A549 (cell line): ENCODE results near the gene PXDN. TPM values are rescaled to one million over a fixed set of nuclear protein-coding genes. Genes with fewer than 3 reads are reported as not detected.

Source experiments
- ATAC-seq, 2 experiments: fragments of 200-7000 bp in 1 of 2; fragments of >200 bp in 1 of 2; cut with Nextera tagmentation in 1 of 2; cut with Tn5 transposase in 1 of 2; 3 replicates each; pipeline versions ENCODE4 v1.8.0 to v1.9.1; 2018 to 2020; ENCODE audit warnings: mild to moderate bottlenecking in 1 of 2, moderate library complexity in 1 of 2
- CTCF ChIA-PET: fragments of 300-600 bp; sonication (Branson Sonifier 250); formaldehyde crosslinking; extraction: SDS; loops from one replicate; lab custom pipeline; 2021; ENCODE audit warnings: antibody characterized with exemption, inconsistent platforms; lab: Yijun Ruan, JAX
- POLR2A ChIA-PET: fragments of 350-600 bp; formaldehyde crosslinking; extraction: SDS; loops from one replicate; lab custom pipeline; 2021; ENCODE audit warnings: antibody characterized with exemption, inconsistent platforms; lab: Yijun Ruan, JAX
- DNase-seq, 2 experiments: peaks; one replicate each; pipeline versions ENCODE4 v3.0.0 to v3.0.0-alpha.2; 2011 to 2016; ENCODE audit warnings: low read depth in 1 of 2, low spot score in 1 of 2
- FAIRE-seq: peaks from 2 replicates; lab custom pipeline; 2011; peaks lifted over from hg19 to GRCh38; lab: Jason Lieb, UNC
- H3K27ac ChIP-seq, 2 experiments: fragments of >200 bp; sonication (Bioruptor Twin); formaldehyde crosslinking; 3 replicates each; pipeline ENCODE4 v1.5.1; 2016 to 2017
- H3K4me1 ChIP-seq: fragments of >200 bp; sonication (Bioruptor Twin); formaldehyde crosslinking; 3 replicates; pipeline ENCODE4 v1.6.1; 2016
- H3K4me2 ChIP-seq: fragments of >200 bp; sonication (Bioruptor Twin); formaldehyde crosslinking; 3 replicates; pipeline ENCODE4 v1.6.1; 2016
- H3K4me3 ChIP-seq: fragments of >200 bp; sonication (Bioruptor Twin); formaldehyde crosslinking; 3 replicates; pipeline ENCODE4 v1.5.1; 2016
- H3K9me3 ChIP-seq: fragments of >200 bp; sonication (Bioruptor Twin); formaldehyde crosslinking; 3 replicates; pipeline ENCODE4 v1.6.1; 2016
- CBX8 ChIP-seq: fragments of 200-600 bp; sonication (generic); IDR thresholded peaks from 2 replicates; pipeline ENCODE4 v1.6.1; 2016
- CEBPB ChIP-seq, 2 experiments: fragments of >200 bp in 1 of 2; sonication (Bioruptor Twin) in 1 of 2; formaldehyde crosslinking in 1 of 2; IDR thresholded peaks; 2 replicates each; pipeline ENCODE4 v1.6.1; 2012 to 2016
- EHF ChIP-seq: fragments of 250-450 bp; sonication (Bioruptor Pico); IDR thresholded peaks from 2 replicates; pipeline ENCODE4 v1.5.0; 2020; ENCODE audit warnings: mild to moderate bottlenecking
- HDAC2 ChIP-seq: fragments of 200-600 bp; sonication (generic); IDR thresholded peaks from 2 replicates; pipeline ENCODE4 v1.6.1; 2016
- HEYL ChIP-seq: fragments of 250-450 bp; sonication (Bioruptor Pico); IDR thresholded peaks from 2 replicates; pipeline ENCODE4 v1.8.0; 2021; ENCODE audit warnings: mild to moderate bottlenecking, moderate library complexity
- HOXB13 ChIP-seq: fragments of 250-450 bp; sonication (Bioruptor Pico); IDR thresholded peaks from 2 replicates; pipeline ENCODE4 v1.5.0; 2020; ENCODE audit warnings: low read depth, mild to moderate bottlenecking, moderate library complexity
- HOXB5 ChIP-seq: fragments of 250-450 bp; sonication (Bioruptor Pico); IDR thresholded peaks from 2 replicates; pipeline ENCODE4 v1.5.0; 2020; ENCODE audit warnings: mild to moderate bottlenecking, moderate library complexity
- JUNB ChIP-seq: fragments of >200 bp; sonication (Bioruptor Twin); formaldehyde crosslinking; IDR thresholded peaks from 2 replicates; pipeline ENCODE4 v1.6.1; 2016
- KDM1A ChIP-seq: fragments of 200-600 bp; sonication (generic); IDR thresholded peaks from 2 replicates; pipeline ENCODE4 v1.6.1; 2016; ENCODE audit warnings: low read depth, mild to moderate bottlenecking
- KDM5A ChIP-seq: fragments of 200-600 bp; sonication (generic); IDR thresholded peaks from 2 replicates; pipeline ENCODE4 v1.6.1; 2016; ENCODE audit warnings: antibody characterized with exemption, mild to moderate bottlenecking
- MAZ ChIP-seq: fragments of 150-350 bp; IDR thresholded peaks from 2 replicates; pipeline ENCODE4 v1.6.1; 2014; ENCODE audit warnings: antibody characterized with exemption, low read depth, low read length, borderline replicate concordance
- PHF8 ChIP-seq: fragments of 200-600 bp; sonication (generic); IDR thresholded peaks from 2 replicates; pipeline ENCODE4 v1.6.1; 2016; ENCODE audit warnings: low read depth, mild to moderate bottlenecking, antibody characterized with exemption, moderate library complexity, borderline replicate concordance
- POLR2A ChIP-seq: IDR thresholded peaks from 2 replicates; pipeline ENCODE4 v1.6.1; 2012; ENCODE audit warnings: mild to moderate bottlenecking, low read length
- POLR2AphosphoS2 ChIP-seq: conservative IDR thresholded peaks from 2 replicates; pipeline ENCODE4 v1.6.1; 2012; ENCODE audit warnings: low read length, improper control_type of control experiment, inconsistent platforms
- SREBF2 ChIP-seq: fragments of 450-650 bp; IDR thresholded peaks from 2 replicates; pipeline ENCODE4 v1.6.1; 2014; ENCODE audit warnings: mild to moderate bottlenecking, moderate library complexity
- ZC3H11A ChIP-seq: fragments of 450-650 bp; IDR thresholded peaks from 2 replicates; pipeline ENCODE4 v1.6.1; 2014; ENCODE audit warnings: antibody characterized with exemption, mild to moderate bottlenecking
- ZFP36 ChIP-seq: fragments of 450-650 bp; IDR thresholded peaks from 2 replicates; pipeline ENCODE4 v1.6.1; 2014; ENCODE audit warnings: borderline replicate concordance; ENCODE audit not compliant: partially characterized antibody
- ZSCAN20 ChIP-seq: fragments of 250-450 bp; sonication (Bioruptor Pico); IDR thresholded peaks from 2 replicates; pipeline ENCODE4 v1.8.0; 2022; ENCODE audit warnings: mild to moderate bottlenecking, moderate library complexity
- WGBS: methylation state at CpG from one replicate; pipeline ENCODE4 v1.1.6; 2017; ENCODE audit errors: missing lambda C conversion rate; 5-methylcytosine and 5-hydroxymethylcytosine counted together
- polyA plus RNA-seq, 4 experiments: library from polyadenylated mRNA; depleted of rRNA in 3 of 4; stranded (reverse); fragments of >200 nt; fragmentation: RNase III in 1 of 4; extraction: RNeasy Plus Mini Kit Qiagen cat#74134 plus additional on column Dnase treatment in 1 of 4; gene quantifications; 2 replicates in 3 of 4; 3 replicates in 1 of 4; pipeline ENCODE4 v1.2.3, GENCODE V29; 2011 to 2017
- TF ChIP-seq, protein P1 (sequence below): fragments of >200 bp; sonication (Bioruptor Twin); formaldehyde crosslinking; IDR thresholded peaks from 3 replicates; pipeline ENCODE4 v1.6.1; 2016
- TF ChIP-seq, protein P2 (sequence below): fragments of 250-450 bp; sonication (Bioruptor Pico); IDR thresholded peaks from 2 replicates; pipeline ENCODE4 v1.5.0; 2020; ENCODE audit warnings: low read depth, mild to moderate bottlenecking, moderate library complexity
- TF ChIP-seq, protein P3 (sequence below): fragments of 250-450 bp; sonication (Bioruptor Pico); IDR thresholded peaks from 2 replicates; pipeline ENCODE4 v1.5.0; 2021; ENCODE audit warnings: mild to moderate bottlenecking, moderate library complexity, borderline replicate concordance
- TF ChIP-seq, protein P4 (sequence below): fragments of 150-350 bp; IDR thresholded peaks from 2 replicates; pipeline ENCODE4 v1.6.1; 2014; ENCODE audit warnings: low read depth, mild to moderate bottlenecking, low read length
- TF ChIP-seq, protein P5 (sequence below): IDR thresholded peaks from 2 replicates; pipeline ENCODE4 v1.6.1; 2012

The PXDN gene
- polyA plus RNA-seq, 2 of the 4 experiments (the other 2 are of a cell fraction), result 3.7 to 7.3 TPM

DNA sequence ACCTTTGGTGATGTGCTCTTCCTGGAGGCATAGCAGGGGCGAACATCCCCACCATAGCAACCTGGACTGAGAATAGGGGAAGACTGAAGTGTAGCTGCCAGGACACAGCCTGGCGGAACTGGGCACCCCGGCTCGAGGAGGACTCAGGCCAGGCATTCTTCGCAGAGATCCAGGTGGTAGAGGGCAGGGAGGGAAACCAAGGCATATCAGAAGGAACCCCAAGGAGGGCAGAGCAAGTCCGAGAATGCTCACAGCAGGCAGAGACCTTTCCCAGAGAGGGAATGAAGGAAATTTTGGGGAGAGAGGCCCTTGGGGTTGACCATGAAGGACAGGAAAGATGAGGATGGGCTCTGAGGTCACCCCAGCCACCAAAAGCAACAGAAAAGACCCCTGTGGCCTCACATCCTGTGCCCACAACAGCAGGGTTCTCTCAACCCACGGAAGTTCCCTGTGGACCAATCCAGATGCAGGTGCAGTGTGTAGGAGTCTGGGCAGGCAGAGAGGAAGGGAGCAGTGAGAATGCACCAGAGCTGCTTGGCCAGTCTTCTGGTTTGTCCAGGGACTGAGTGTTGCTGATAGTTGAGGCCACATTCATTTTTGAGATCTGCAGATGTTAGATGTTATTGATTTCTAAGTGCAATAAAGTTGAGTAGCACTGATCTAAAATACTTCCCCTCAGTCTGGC, 136.9 kb downstream of the PXDN start:
- no peak overlapping the region for H3K4me2 ChIP-seq
- DNase-seq (no peak), ATAC-seq (peak in 1 of 2 experiments; percentile 37; a peak in 1 of 6 replicates), FAIRE-seq (no peak)
- no peak overlapping the region for H3K4me3 ChIP-seq
- no peaks in the 10 kb centered on the region for H3K4me1 ChIP-seq
- CTCF ChIA-PET, result interaction anchor here (1.5 kb wide), 1 partner anchor 58 kb away, joined by 3 read pairs; no protein-coding TSS in a partner anchor
- WGBS, result 37% methylated on average over 7 of the region's 7 CpGs
- no peak for TF ChIP-seq HOXB13 (CRISPR knock-in tag)
- TF ChIP-seq KDM1A, result no peak
- TF ChIP-seq PHF8, result no peak
- TF ChIP-seq, protein P1, sequence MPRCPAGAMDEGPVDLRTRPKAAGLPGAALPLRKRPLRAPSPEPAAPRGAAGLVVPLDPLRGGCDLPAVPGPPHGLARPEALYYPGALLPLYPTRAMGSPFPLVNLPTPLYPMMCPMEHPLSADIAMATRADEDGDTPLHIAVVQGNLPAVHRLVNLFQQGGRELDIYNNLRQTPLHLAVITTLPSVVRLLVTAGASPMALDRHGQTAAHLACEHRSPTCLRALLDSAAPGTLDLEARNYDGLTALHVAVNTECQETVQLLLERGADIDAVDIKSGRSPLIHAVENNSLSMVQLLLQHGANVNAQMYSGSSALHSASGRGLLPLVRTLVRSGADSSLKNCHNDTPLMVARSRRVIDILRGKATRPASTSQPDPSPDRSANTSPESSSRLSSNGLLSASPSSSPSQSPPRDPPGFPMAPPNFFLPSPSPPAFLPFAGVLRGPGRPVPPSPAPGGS, result no peak
- no peak for TF ChIP-seq KDM5A
- TF ChIP-seq EHF, result no peak
- no peak for TF ChIP-seq ZFP36
- no peak for TF ChIP-seq HDAC2
- no peak for TF ChIP-seq POLR2A
- TF ChIP-seq, protein P2, sequence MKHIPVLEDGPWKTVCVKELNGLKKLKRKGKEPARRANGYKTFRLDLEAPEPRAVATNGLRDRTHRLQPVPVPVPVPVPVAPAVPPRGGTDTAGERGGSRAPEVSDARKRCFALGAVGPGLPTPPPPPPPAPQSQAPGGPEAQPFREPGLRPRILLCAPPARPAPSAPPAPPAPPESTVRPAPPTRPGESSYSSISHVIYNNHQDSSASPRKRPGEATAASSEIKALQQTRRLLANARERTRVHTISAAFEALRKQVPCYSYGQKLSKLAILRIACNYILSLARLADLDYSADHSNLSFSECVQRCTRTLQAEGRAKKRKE (CRISPR knock-in tag), result no peak
- TF ChIP-seq, protein P3, sequence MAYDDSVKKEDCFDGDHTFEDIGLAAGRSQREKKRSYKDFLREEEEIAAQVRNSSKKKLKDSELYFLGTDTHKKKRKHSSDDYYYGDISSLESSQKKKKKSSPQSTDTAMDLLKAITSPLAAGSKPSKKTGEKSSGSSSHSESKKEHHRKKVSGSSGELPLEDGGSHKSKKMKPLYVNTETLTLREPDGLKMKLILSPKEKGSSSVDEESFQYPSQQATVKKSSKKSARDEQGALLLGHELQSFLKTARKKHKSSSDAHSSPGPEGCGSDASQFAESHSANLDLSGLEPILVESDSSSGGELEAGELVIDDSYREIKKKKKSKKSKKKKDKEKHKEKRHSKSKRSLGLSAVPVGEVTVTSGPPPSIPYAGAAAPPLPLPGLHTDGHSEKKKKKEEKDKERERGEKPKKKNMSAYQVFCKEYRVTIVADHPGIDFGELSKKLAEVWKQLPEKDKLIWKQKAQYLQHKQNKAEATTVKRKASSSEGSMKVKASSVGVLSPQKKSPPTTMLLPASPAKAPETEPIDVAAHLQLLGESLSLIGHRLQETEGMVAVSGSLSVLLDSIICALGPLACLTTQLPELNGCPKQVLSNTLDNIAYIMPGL (CRISPR knock-in tag), result no peak
- TF ChIP-seq POLR2AphosphoS2, result no peak
- no peak for TF ChIP-seq HOXB5
- TF ChIP-seq CBX8, result no peak
- TF ChIP-seq, protein P4, sequence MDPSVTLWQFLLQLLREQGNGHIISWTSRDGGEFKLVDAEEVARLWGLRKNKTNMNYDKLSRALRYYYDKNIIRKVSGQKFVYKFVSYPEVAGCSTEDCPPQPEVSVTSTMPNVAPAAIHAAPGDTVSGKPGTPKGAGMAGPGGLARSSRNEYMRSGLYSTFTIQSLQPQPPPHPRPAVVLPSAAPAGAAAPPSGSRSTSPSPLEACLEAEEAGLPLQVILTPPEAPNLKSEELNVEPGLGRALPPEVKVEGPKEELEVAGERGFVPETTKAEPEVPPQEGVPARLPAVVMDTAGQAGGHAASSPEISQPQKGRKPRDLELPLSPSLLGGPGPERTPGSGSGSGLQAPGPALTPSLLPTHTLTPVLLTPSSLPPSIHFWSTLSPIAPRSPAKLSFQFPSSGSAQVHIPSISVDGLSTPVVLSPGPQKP, result no peak
- TF ChIP-seq MAZ, result no peak
- no peak for TF ChIP-seq SREBF2
- no peak for TF ChIP-seq ZSCAN20 (CRISPR knock-in tag)
- TF ChIP-seq HEYL (CRISPR knock-in tag), result no peak
- TF ChIP-seq CEBPB (IDR thresholded peaks at IDR 0.05), result no peak
- H3K9me3 ChIP-seq, result peaks cover 4% of the 10 kb centered on the region; the same call in 1 of the 3 replicates
- H3K27ac ChIP-seq, result no peak overlapping the region
- POLR2A ChIA-PET, result no interaction called here

DNA sequence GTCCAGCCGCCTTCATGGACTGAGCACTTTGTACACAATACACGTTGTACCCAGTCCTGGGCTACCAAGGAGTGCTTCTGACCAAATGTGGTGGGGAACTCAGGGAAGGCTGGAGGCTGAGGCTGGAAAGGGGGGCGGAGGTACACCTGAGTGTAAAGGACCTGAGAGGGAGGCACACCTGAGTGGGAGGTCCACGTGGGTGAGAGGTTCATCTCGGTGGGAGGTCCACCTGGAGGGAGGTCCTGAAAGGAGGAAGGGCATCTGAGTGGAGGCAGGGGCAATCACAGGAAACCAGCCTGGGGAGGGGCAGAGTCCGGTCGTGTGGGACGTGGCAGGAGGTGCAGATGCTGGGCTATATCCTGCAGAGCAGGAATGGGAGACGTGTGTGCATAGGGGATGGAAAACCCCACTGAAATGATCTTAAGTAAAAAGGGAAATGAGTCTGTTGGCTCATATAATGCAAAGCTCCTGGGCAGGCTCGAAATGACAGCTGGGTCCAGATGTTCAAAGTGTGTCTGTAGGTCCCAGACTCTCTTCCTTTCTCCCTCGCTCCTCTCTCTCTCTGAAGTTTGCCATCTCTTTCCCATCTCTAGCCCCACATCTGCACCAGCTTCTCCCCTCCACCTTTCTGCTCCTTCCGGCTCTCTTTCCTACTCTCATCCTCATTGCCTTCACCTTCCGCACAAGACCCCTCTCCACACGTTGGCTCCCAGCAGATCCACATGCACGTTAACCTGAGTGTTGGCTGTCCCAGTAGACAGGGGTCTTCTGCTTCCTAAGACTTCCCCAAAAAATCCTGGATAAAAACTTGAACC, 137.7 kb downstream of the PXDN start:
- ATAC-seq, result no peak; a peak in 3 of 6 replicates
- TF ChIP-seq KDM5A (no peak), JUNB (no peak), ZC3H11A (no peak)
- TF ChIP-seq, protein P5, sequence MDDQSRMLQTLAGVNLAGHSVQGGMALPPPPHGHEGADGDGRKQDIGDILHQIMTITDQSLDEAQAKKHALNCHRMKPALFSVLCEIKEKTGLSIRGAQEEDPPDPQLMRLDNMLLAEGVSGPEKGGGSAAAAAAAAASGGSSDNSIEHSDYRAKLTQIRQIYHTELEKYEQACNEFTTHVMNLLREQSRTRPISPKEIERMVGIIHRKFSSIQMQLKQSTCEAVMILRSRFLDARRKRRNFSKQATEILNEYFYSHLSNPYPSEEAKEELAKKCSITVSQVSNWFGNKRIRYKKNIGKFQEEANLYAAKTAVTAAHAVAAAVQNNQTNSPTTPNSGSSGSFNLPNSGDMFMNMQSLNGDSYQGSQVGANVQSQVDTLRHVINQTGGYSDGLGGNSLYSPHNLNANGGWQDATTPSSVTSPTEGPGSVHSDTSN, result no peak
- no peak for FAIRE-seq
- POLR2A ChIA-PET, result no interaction called here
- DNase-seq, result no peak
- no peak overlapping the region for H3K4me2 ChIP-seq
- H3K27ac ChIP-seq, result no peak overlapping the region
- H3K4me1 ChIP-seq, result no peaks in the 10 kb centered on the region
- H3K4me3 ChIP-seq, result no peak overlapping the region
- H3K9me3 ChIP-seq, result peaks cover 4% of the 10 kb centered on the region; the same call in 1 of the 3 replicates
- CTCF ChIA-PET, result interaction anchor here (1.5 kb wide), 1 partner anchor 57 kb away, joined by 3 read pairs; no protein-coding TSS in a partner anchor
- 37% methylated on average over 15 of the region's 15 CpGs for WGBS
